ENCODE data around the gene FAM90A1. TPM values are rescaled to one million over a fixed set of nuclear protein-coding genes. Genes with fewer than 3 reads are reported as not detected.

Gene FAM90A1, protein sequence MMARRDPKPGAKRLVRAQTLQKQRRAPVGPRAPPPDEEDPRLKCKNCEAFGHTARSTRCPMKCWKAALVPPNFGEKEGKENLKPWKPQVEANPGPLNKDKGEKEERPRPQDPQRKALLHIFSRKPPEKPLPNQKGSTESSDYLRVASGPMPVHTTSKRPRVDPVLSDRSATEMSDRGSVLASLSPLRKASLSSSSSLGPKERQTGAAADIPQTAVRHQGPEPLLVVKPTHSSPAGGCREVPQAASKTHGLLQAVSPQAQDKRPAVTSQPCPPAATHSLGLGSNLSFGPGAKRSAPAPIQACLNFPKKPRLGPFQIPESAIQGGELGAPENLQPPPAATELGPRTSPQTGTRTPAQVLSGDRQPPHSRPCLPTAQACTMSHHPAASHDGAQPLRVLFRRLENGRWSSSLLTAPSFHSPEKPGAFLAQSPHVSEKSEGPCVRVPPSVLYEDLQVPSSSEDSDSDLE
- not detected in 2 replicates for total RNA-seq

DNA sequence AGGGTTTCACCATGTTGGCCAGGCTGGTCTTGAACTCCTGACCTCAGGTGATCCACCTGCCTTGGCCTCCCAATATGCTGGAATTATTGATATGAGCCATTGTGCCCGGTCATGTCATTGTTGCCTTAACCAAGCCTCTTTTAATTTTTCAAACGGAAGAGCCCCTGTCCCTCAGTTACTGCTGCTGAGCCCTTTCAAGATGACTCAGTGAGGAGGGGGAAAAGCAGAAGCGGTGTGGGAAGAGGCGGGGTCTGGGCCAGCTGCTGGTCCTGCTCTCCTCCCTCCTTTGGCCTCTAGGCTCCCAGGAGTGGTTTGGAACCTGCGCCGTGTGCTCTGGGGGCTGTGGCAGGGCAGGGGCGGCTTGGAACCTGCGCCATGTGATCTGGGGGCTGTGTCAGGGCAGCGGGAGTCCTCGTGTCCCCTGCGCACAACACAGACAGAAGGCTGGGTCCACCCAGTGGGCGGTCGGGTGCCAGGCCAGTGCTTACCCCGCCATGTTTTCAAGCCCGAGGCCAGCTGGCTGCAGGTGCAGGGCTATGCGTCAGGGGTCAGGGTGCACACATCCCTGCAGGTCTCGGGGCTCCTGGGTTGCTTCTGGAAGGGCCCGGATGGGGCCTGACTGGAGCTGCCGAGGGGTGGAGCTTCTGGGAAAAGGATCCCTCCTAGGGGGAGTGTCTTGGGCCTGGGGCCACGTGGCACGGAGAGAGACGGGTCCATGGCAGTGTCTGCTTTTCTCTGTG, at the start of gene FAM90A1:
Gene FAM90A1 (minus strand): TSS at position 627 of the 740 bp plus-strand sequence. CDS start 2,786 bp downstream, outside the sequence.

Other genes starting within 250 kb of the FAM90A1 start
- gene FOXJ2, start 194.9 kb downstream of the FAM90A1 start, total RNA-seq = 8.2 and 8.5 TPM in 2 replicates
- 0.19 and 0.65 TPM in 2 replicates for gene C3AR1, start 161.3 kb downstream of the FAM90A1 start, total RNA-seq
- gene NECAP1, start 145.3 kb downstream of the FAM90A1 start, total RNA-seq = 45.9 and 53.2 TPM in 2 replicates
- not detected in 2 replicates for gene CLEC4A, start 104.0 kb downstream of the FAM90A1 start, total RNA-seq
- gene ZNF705A, start 70.6 kb downstream of the FAM90A1 start, total RNA-seq = 0.10 TPM in 1 of 2 replicates, not detected in the other
- not detected in 2 replicates for gene CLEC6A, start 228.3 kb upstream of the FAM90A1 start, total RNA-seq

All from vein endothelial cell (primary cell).